Measurements from ENCODE around the gene RPGRIP1L. TPM values are rescaled to one million over a fixed set of nuclear protein-coding genes. Genes with fewer than 3 reads are reported as not detected.

RPGRIP1L gene
- total RNA-seq, 5 donors from 2014 or later (not counting 1 experiment from before 2014, with no cell fraction given), result 3.7 to 5.6 (median 3.8) TPM

- no peak for ATAC-seq (replicated peaks in 1 of 4)
- H3K4me3 Mint-ChIP-seq, result no peak overlapping the region
Measured at GRCh38 chr16:53561101-53561888, 142.4 kb downstream of the RPGRIP1L start.

GRCh38 chr16:53559270-53559951 lies 144.2 kb downstream of the RPGRIP1L start:
- Mint-ChIP-seq H3K4me3 (no peak overlapping the region), H3K4me1 (no peaks in the 10 kb centered on the region), H3K27ac (no peak overlapping the region), H3K27me3 (peaks cover 0 to 3% of the 10 kb centered on the region in 2 donors), H3K36me3 (no peaks in the 10 kb centered on the region), H3K9me3 (no peaks in the 10 kb centered on the region)
- H3K4me1 ChIP-seq (ENCODE audit: control insufficient read depth in 1 of 2, extremely low read depth in 1 of 2, insufficient read depth in 2 of 2, low read length in 2 of 2), result no peaks in the 10 kb centered on the region
- 88% methylated on average over 4 of the region's 5 CpGs for WGBS (ENCODE audit: insufficient coverage)
- no peak overlapping the region for H3K27ac ChIP-seq (ENCODE audit: low read length)
- no peaks in the 10 kb centered on the region for H3K36me3 ChIP-seq (ENCODE audit: control insufficient read depth in 2 of 2, extremely low read depth in 1 of 2, insufficient read depth in 1 of 2, low read length in 1 of 2)
- ATAC-seq (replicated peaks in 1 of 4) (no peak), DNase-seq (no peak)
- no peak overlapping the region for H3K4me3 ChIP-seq (ENCODE audit: control insufficient read depth in 1 of 2, extremely low read depth in 1 of 2, low read length in 1 of 2)
- no peaks in the 10 kb centered on the region for H3K9me3 ChIP-seq
- CTCF ChIA-PET, result interaction anchor here in 1 of 2 donors (0.7 kb wide), 1 partner anchor 166 kb away, joined by 3 read pairs; no protein-coding TSS in a partner anchor
- POLR2A ChIA-PET, result no interaction called here
- no peaks in the 10 kb centered on the region for H3K27me3 ChIP-seq (replicated peaks in 1 of 2; ENCODE audit: control insufficient read depth in 2 of 2, extremely low read depth in 1 of 2, insufficient read depth in 2 of 2, low read length in 1 of 2)

More at GRCh38 chr16:53561101-53561888, 142.4 kb downstream of the RPGRIP1L start:
- H3K36me3 Mint-ChIP-seq, result no peaks in the 10 kb centered on the region
- Histone ChIP-seq H3K4me3 (ENCODE audit: control insufficient read depth in 1 of 2, extremely low read depth in 1 of 2, low read length in 1 of 2) (no peak overlapping the region), H3K4me1 (ENCODE audit: control insufficient read depth in 1 of 2, extremely low read depth in 1 of 2, insufficient read depth in 2 of 2, low read length in 2 of 2) (no peaks in the 10 kb centered on the region), H3K9me3 (no peaks in the 10 kb centered on the region), H3K27ac (ENCODE audit: low read length) (no peak overlapping the region), H3K27me3 (replicated peaks in 1 of 2; ENCODE audit: control insufficient read depth in 2 of 2, extremely low read depth in 1 of 2, insufficient read depth in 2 of 2, low read length in 1 of 2) (no peaks in the 10 kb centered on the region), H3K36me3 (ENCODE audit: control insufficient read depth in 2 of 2, extremely low read depth in 1 of 2, insufficient read depth in 1 of 2, low read length in 1 of 2) (no peaks in the 10 kb centered on the region)
- ChIA-PET POLR2A (no interaction called here), CTCF (no interaction called here)
- no peaks in the 10 kb centered on the region for H3K4me1 Mint-ChIP-seq
- H3K9me3 Mint-ChIP-seq, result no peaks in the 10 kb centered on the region
- no peak for DNase-seq
- 82% methylated on average over 4 of the region's 5 CpGs for WGBS (ENCODE audit: insufficient coverage)
- H3K27ac Mint-ChIP-seq, result no peak overlapping the region
- H3K27me3 Mint-ChIP-seq, result no peaks in the 10 kb centered on the region

DNA sequence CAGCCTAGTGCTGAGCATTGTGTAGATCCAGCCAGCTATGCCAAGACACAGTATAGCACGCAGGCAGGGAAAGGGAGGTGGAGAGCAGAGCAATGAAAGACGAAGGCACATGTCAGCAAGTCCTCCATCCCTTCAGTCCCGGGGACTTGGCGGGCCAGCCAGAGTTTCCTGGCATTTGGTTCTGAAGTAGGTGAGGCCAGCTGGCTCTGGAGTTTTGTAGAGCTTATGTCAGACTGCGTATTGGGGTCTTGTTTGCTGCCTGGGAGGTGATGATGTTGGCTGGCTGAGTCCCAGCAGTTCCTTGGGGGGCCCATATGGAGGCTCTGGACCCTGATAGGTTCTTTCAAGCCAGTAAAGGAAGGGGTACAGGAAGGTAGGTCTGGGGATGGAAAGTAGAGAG lies 144.9 kb downstream of the RPGRIP1L start:
- CTCF ChIA-PET, result interaction anchor here in 1 of 2 donors (0.7 kb wide), 1 partner anchor 9 kb away, joined by 3 read pairs; no protein-coding TSS in a partner anchor
- H3K4me1 ChIP-seq (ENCODE audit: control insufficient read depth in 1 of 2, extremely low read depth in 1 of 2, insufficient read depth in 2 of 2, low read length in 2 of 2), result no peaks in the 10 kb centered on the region
- H3K36me3 ChIP-seq (ENCODE audit: control insufficient read depth in 2 of 2, extremely low read depth in 1 of 2, insufficient read depth in 1 of 2, low read length in 1 of 2), result no peaks in the 10 kb centered on the region
- no peak overlapping the region for H3K4me3 ChIP-seq (ENCODE audit: control insufficient read depth in 1 of 2, extremely low read depth in 1 of 2, low read length in 1 of 2)
- H3K27ac Mint-ChIP-seq, result no peak overlapping the region
- no peaks in the 10 kb centered on the region for H3K9me3 Mint-ChIP-seq
- no peak overlapping the region for H3K4me3 Mint-ChIP-seq
- H3K9me3 ChIP-seq, result no peaks in the 10 kb centered on the region
- no peaks in the 10 kb centered on the region for H3K27me3 ChIP-seq (replicated peaks in 1 of 2; ENCODE audit: control insufficient read depth in 2 of 2, extremely low read depth in 1 of 2, insufficient read depth in 2 of 2, low read length in 1 of 2)
- H3K36me3 Mint-ChIP-seq, result no peaks in the 10 kb centered on the region
- no peak overlapping the region for H3K27ac ChIP-seq (ENCODE audit: low read length)
- peaks cover 0 to 3% of the 10 kb centered on the region in 2 donors for H3K27me3 Mint-ChIP-seq
- DNase-seq, result no peak
- POLR2A ChIA-PET, result no interaction called here
- WGBS (ENCODE audit: insufficient coverage), result 97% methylated on average over 5 of the region's 5 CpGs
- no peak for ATAC-seq (replicated peaks in 1 of 4)
- no peaks in the 10 kb centered on the region for H3K4me1 Mint-ChIP-seq

GRCh38 chr16:53556521-53556920 lies 147.1 kb downstream of the RPGRIP1L start:
- no peaks in the 10 kb centered on the region for H3K36me3 ChIP-seq (ENCODE audit: control insufficient read depth in 2 of 2, extremely low read depth in 1 of 2, insufficient read depth in 1 of 2, low read length in 1 of 2)
- 95% methylated on average over 5 of the region's 8 CpGs for WGBS (ENCODE audit: insufficient coverage)
- POLR2A ChIA-PET, result interaction anchor here in 1 of 2 donors (0.6 kb wide), 1 partner anchor 393 kb away, joined by 5 read pairs; no protein-coding TSS in a partner anchor

GRCh38 chr16:53549970-53550690 lies 153.5 kb downstream of the RPGRIP1L start:
- H3K4me3 ChIP-seq (ENCODE audit: control insufficient read depth in 1 of 2, extremely low read depth in 1 of 2, low read length in 1 of 2), result no peak overlapping the region
- no peak overlapping the region for H3K27ac ChIP-seq (ENCODE audit: low read length)
- H3K4me1 Mint-ChIP-seq, result peaks cover 28 to 41% (median 35%) of the 10 kb centered on the region in 3 donors
- H3K36me3 ChIP-seq (ENCODE audit: control insufficient read depth in 2 of 2, extremely low read depth in 1 of 2, insufficient read depth in 1 of 2, low read length in 1 of 2), result no peaks in the 10 kb centered on the region
- ChIA-PET POLR2A (no interaction called here), CTCF (interaction anchor here (0.6 to 1.6 kb wide), 11 partner anchors 8 to 1915 kb away, joined by 3 to 5 read pairs (median 3); partner anchors contain the start of gene AKTIP (in 1 of the 2))
- H3K9me3 ChIP-seq, result no peaks in the 10 kb centered on the region
- H3K27me3 ChIP-seq (replicated peaks in 1 of 2; ENCODE audit: control insufficient read depth in 2 of 2, extremely low read depth in 1 of 2, insufficient read depth in 2 of 2, low read length in 1 of 2), result peaks cover 3 to 20% of the 10 kb centered on the region in 2 experiments
- no peak overlapping the region for H3K4me3 Mint-ChIP-seq
- 19% methylated on average over 11 of the region's 18 CpGs for WGBS (ENCODE audit: insufficient coverage)
- peaks cover 5 to 24% of the 10 kb centered on the region in 2 donors for H3K27me3 Mint-ChIP-seq
- DNase-seq (peak; percentile 8 to 81 (median 38)), ATAC-seq (replicated peaks in 1 of 4) (peak; percentile 56 to 62 (median 61))
- peaks cover 12 to 26% of the 10 kb centered on the region in 2 experiments for H3K4me1 ChIP-seq (ENCODE audit: control insufficient read depth in 1 of 2, extremely low read depth in 1 of 2, insufficient read depth in 2 of 2, low read length in 2 of 2)
- H3K9me3 Mint-ChIP-seq, result no peaks in the 10 kb centered on the region
- H3K36me3 Mint-ChIP-seq, result no peaks in the 10 kb centered on the region
- no peak overlapping the region for H3K27ac Mint-ChIP-seq

More at GRCh38 chr16:53556521-53556920, 147.1 kb downstream of the RPGRIP1L start:
- H3K9me3 ChIP-seq, result no peaks in the 10 kb centered on the region
- no peaks in the 10 kb centered on the region for H3K4me1 ChIP-seq (ENCODE audit: control insufficient read depth in 1 of 2, extremely low read depth in 1 of 2, insufficient read depth in 2 of 2, low read length in 2 of 2)
- peaks cover 0 to 3% of the 10 kb centered on the region in 2 experiments for H3K27me3 ChIP-seq (replicated peaks in 1 of 2; ENCODE audit: control insufficient read depth in 2 of 2, extremely low read depth in 1 of 2, insufficient read depth in 2 of 2, low read length in 1 of 2)
- H3K9me3 Mint-ChIP-seq, result no peaks in the 10 kb centered on the region
- ATAC-seq (replicated peaks in 1 of 4), result no peak
- no peaks in the 10 kb centered on the region for H3K4me1 Mint-ChIP-seq
- H3K36me3 Mint-ChIP-seq, result no peaks in the 10 kb centered on the region
- CTCF ChIA-PET, result no interaction called here
- H3K27ac Mint-ChIP-seq, result no peak overlapping the region
- no peak overlapping the region for H3K4me3 Mint-ChIP-seq
- DNase-seq, result no peak
- peaks cover 0 to 7% of the 10 kb centered on the region in 2 donors for H3K27me3 Mint-ChIP-seq
- no peak overlapping the region for H3K4me3 ChIP-seq (ENCODE audit: control insufficient read depth in 1 of 2, extremely low read depth in 1 of 2, low read length in 1 of 2)
- H3K27ac ChIP-seq (ENCODE audit: low read length), result no peak overlapping the region
